Fibroblast of mammary gland (primary cell): Measurements from ENCODE around the gene TLR10.

Source experiments
- DNase-seq: peaks from one replicate; pipeline ENCODE4 v3.0.0-alpha.2; 2010; ENCODE audit warnings: low read depth
- H3K4me3 ChIP-seq: 2 replicates; pipeline ENCODE4 v1.5.1; 2011; ENCODE audit warnings: low read depth, mild to moderate bottlenecking, low read length, moderate library complexity; ENCODE audit not compliant: control insufficient read depth
- CTCF ChIP-seq: conservative IDR thresholded peaks from 2 replicates; pipeline ENCODE4 v1.5.1; 2011; ENCODE audit warnings: low read depth, low read length, inconsistent platforms; ENCODE audit not compliant: control insufficient read depth, insufficient read depth

TLR10 gene

GRCh38 chr4:38759790-38760122 is 23.0 kb downstream of the TLR10 start:
- DNase-seq: no peak

GRCh38 chr4:38759113-38759789 is 23.5 kb downstream of the TLR10 start:
- peak; percentile 65 for TF ChIP-seq CTCF
- peak; percentile 77 for DNase-seq
- no peak overlapping the region for H3K4me3 ChIP-seq

More at GRCh38 chr4:38759790-38760122, 23.0 kb downstream of the TLR10 start:
- TF ChIP-seq CTCF: no peak
- H3K4me3 ChIP-seq: no peak overlapping the region

GRCh38 chr4:38757945-38758600 is 24.7 kb downstream of the TLR10 start:
- no peak overlapping the region for H3K4me3 ChIP-seq
- TF ChIP-seq CTCF: no peak
- peak; percentile 9 for DNase-seq

GRCh38 chr4:38752941-38753806 is 29.6 kb downstream of the TLR10 start:
- TF ChIP-seq CTCF: no peak
- H3K4me3 ChIP-seq: peak overlapping the region; percentile 1
- peak; percentile 98 for DNase-seq

GRCh38 chr4:38752372-38752940 is 30.3 kb downstream of the TLR10 start:
- DNase-seq: peak; percentile 73
- TF ChIP-seq CTCF: no peak
- no peak overlapping the region for H3K4me3 ChIP-seq

- H3K4me3 ChIP-seq: no peak overlapping the region
- no peak for TF ChIP-seq CTCF
- DNase-seq: no peak
Measured at GRCh38 chr4:38751341-38752010, 31.3 kb downstream of the TLR10 start.
